OCI-M2 (cell line): ENCODE results near the gene TSPEAR.
"Not testable (repeated sequence)": the region's sequence is repeated elsewhere in the genome, so short reads cannot be mapped to it uniquely, and the experiment has no call there.

Source experiments
- DNase-seq: peaks from one replicate; lab custom pipeline; 2025; ENCODE audit not compliant: unreplicated experiment; lab: John Stamatoyannopoulos, UW

The TSPEAR gene

DNA sequence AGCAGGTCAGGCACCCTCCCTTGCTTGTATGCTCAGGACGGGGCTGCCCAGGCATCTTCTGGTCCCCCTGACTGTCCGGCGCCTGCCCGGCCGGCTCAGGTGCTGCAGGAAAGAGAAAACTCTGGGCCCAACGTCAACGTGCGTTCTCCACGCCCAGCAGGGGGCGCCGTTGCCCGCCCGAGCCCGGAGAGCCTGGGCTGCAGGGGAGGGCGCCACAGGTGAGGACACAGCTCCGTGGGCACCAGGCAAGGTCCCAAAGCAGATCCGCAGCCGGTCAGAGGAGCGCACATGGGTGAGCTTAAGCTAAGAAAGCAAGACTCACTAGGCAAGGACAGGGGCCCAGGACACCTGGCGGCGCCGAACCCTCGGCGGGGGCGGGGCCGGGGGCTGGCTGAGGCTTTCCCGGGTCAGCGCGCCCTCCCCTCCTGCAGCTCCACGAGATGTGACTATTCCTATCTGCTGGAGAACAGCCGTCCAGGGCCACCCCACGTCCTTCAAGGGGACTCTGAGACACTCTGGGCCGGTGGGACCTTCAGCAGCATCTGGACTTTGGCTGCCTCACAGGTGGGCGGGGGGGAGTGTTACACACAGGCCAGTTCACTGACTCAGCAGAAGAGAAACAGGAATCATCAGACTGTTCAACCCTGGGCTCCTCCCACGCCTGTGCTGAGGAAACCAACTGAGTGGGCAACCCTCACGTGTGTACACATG is 200.7 kb downstream of the TSPEAR start:
- no peak for DNase-seq

- no peak for DNase-seq
Measured at GRCh38 chr21:44510109-44510507, 201.3 kb downstream of the TSPEAR start.

GRCh38 chr21:44509539-44509938 is 201.8 kb downstream of the TSPEAR start:
- DNase-seq: no peak

GRCh38 chr21:44508711-44509445 is 202.5 kb downstream of the TSPEAR start:
- no peak for DNase-seq

- DNase-seq: no peak
Measured at GRCh38 chr21:44508426-44508710, 203.0 kb downstream of the TSPEAR start.

- no peak for DNase-seq
Measured at GRCh38 chr21:44507673-44508425, 203.5 kb downstream of the TSPEAR start.

GRCh38 chr21:44506279-44507255 is 204.8 kb downstream of the TSPEAR start:
- no peak for DNase-seq

DNA sequence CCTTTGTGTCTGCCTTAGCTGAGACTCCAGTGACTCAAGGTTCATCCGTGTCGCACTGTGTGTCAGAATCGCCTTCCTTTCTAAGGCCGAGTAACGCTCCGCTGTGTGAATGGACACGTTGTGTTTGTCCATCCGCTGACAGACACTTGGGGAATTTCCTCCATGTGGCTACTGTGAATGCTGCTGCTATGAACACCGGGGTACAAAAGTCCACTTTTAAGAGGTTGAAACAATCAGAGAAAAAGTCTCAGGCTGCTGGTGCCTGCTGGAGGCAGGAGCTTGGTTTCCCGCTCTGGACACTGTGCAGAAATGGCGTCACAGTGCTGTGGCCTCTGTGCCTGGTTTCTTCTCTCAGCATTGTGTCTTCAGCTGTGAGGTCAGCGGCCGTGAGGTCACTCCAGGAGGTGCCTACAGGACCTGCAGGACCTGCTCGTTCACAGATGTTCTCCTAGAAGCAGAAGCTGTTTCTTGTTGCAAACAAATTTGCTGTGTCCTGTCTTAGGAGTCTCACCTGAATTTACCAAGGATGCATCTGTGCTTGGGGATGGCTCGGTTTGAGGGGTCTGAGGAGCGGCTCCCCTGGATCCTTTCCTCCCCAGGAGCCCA is 205.6 kb downstream of the TSPEAR start:
- no peak for DNase-seq

- no peak for DNase-seq
Measured at GRCh38 chr21:44503901-44504399, 207.4 kb downstream of the TSPEAR start.

DNA sequence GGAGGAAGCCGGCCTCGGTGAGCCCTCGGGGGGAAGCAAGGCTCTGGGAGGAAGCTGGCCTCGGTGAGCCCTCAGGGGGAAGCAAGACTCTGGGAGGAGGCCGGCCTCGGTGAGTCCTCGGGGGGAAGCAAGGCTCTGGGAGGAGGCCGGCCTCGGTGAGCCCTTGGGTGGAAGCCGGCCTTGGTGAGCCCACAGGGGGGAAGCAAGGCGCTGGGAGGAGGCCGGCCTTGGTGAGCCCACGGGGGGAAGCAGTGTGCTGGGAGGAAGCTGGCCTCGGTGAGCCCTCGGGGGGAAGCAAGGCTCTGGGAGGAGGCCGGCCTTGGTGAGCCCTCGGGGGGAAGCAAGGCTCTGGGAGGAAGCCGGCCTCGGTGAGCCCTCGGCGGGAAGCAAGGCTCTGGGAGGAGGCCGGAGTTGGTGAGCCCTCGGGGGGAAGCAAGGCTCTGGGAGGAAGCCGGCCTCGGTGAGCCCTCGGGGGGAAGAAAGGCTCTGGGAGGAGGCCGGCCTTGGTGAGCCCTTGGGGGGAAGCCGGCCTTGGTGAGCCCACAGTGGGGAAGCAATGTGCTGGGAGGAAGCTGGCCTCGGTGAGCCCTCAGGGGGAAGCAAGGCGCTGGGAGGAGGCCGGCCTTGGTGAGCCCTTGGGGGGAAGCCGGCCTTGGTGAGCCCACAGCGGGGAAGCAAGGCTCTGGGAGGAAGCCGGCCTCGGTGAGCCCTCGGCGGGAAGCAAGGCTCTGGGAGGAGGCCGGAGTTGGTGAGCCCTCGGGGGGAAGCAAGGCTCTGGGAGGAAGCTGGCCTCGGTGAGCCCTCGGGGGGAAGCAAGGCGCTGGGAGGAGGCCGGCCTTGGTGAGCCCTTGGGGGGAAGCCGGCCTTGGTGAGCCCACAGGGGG is 208.1 kb downstream of the TSPEAR start:
- DNase-seq: not testable (repeated sequence)

DNA sequence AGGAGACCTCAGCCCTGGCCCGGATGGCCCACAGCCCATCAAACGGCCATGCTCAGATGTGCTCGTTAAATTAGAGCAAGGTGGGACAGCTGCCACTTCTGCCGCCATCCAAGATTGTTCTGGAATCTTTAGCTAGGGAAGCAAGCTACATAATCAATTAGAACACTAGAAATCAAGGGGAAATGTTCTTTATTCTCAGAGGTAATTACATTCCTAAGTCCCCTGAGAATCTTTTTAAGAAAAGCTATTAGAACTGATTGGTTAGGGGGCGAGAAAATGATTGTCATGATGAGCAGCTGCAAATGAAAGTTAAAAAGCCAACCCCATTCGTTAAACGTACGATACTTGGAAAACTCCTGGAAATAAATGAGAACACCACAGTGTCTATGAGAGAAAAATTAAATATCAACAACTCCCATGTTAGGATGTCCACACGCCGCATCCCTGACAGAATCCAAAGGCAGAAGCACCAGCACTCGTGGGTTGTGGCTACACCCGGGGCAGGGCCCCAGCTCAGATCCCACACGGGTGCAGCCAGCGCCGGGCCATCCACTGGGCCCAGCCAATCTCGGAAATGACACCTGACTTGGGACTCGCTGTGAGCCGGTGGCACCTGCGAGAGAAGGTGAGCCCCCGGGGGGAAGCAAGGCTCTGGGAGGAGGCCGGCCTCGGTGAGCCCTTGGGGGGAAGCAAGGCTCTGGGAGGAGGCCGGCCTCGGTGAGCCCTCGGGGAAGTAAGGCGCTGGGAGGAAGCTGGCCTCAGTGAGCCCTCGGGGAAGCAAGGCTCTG is 209.0 kb downstream of the TSPEAR start:
- DNase-seq: no peak

DNA sequence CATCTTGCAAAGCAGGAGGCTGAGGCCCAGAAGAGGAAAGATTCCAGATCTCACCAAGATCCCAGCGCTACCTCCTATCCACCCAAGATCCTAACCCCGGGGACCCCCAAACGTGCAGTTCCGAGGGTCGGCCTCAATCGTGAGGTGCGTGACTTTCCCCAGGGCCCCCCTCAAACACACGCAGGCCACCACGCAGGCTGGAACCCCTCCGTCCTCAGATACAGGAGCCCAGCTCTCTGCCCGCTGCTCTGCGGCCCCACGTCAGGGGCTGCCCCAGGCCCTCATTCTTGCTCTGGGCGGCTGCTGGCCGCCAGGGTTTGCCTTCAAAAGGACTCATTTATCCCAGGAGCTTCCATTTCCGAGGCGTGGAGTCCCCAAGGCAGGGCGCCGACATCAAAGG is 211.3 kb downstream of the TSPEAR start:
- no peak for DNase-seq

- DNase-seq: no peak
Measured at GRCh38 chr21:44499631-44500030, 211.7 kb downstream of the TSPEAR start.

- no peak for DNase-seq
Measured at GRCh38 chr21:44499211-44499560, 212.2 kb downstream of the TSPEAR start.

DNA sequence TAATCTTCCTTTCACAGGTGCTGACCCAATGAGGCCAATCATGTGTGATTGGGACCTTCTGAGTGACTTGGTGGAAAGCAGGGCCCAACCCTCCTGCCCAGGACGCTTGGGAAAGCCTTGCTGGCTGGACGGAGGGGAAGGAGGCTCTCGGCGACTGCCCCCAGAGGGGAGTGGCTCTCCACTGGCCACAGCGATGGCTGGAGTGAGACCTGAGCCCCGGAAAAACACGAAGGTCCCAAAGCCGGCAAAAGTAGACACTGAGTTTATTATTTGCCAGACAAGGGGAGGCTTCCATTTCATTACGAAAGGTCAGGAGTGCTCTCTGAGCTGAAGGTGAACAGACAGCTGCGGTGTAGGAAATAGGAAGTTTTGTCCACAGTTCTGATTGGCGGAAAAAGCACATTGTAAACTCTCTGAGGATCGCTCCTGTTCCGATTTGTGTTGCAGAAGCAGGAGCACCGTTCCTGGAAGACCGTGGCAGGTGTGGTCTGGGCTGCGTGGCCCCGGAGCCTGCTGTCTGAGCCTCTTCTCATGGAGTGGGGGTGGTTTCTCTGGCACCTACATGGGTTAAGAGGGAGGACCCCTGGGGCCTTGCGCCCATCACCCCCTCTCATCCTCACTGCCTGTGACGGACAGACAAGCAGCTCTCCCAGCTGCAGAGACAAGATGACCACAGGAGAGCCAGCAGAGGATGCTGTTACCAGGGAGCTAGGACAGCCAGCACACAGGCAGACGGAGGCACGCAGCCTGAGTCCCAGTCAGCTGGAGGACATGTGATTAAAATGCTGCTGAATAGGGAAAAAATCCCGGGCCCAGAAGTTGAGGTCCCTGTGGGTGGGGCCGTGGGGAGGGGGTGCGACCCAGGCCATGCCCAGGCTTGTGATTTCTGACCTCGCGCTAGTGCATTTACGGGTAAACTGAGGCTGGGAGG is 212.8 kb downstream of the TSPEAR start:
- no peak for DNase-seq

DNA sequence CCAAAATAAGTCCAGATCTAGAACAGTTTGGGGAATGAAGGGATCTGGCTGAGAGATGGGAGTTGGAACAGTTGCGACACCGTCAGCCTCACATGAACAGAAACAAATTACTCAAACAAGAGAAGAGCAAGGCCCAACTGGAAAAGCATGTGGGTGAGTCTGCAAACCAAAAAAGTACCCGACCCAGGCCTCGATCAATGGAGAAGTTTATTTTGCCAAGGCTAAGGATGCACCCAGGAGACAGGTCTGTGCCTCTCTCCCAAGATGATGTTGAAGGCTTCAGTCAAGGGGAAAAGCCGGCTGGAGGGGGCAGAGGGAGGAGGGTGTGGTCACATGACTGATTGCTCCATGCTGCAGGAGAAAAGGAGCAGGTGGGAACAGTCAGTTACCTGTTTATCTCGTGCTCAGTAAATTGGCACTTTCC is 213.7 kb downstream of the TSPEAR start:
- DNase-seq: no peak
